ENCODE results near the gene POLR2H.

POLR2H gene

DNA sequence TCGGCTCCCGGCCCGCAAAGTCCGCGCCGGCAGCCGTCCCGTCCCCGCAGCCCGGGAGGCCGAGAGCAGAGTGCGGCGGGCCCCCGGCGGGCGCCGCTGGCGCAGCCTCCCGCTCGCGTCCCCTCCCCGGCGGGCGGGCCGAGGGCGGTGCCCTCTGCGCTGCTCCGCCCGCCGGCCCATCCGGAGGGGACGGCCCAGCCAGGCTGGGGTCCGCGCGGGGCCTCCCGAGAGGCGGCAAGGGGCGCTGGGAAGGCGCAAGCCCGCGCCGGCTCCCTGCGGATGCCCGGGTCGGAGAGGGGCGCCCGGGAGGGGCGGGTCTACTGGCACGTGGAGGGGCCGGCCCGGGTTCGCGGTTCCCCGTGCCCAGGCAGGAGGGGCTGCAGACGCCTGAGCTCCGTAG is at the start of gene POLR2H, which contains the start of gene CLCN2:
TSS of gene POLR2H (plus strand) at position 179 of the 400 bp plus-strand sequence. CDS start 1,783 bp downstream, outside the sequence.
TSS of gene CLCN2 (minus strand) at position 74 of the 400 bp plus-strand sequence. CDS start 126 bp downstream, outside the sequence.
- DNase-seq, result no peak

DNA sequence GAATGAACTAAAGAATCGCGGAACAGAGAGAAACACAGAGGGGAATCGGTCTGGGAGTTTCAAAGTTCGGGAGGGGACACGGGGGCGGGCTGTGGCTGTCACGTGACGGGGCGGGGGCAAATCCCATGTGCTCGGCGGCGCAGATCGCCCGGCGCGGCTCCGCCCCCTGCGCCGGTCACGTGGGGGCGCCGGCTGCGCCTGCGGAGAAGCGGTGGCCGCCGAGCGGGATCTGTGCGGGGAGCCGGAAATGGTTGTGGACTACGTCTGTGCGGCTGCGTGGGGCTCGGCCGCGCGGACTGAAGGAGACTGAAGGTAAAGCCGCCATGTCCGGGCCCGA is 47.2 kb upstream of the POLR2H start, which contains the start of gene EIF4G1:
TSS of gene EIF4G1 (plus strand) at position 244 of the 337 bp plus-strand sequence. CDS start 1,191 bp downstream, outside the sequence.
- DNase-seq, result peak; percentile 98

DNA sequence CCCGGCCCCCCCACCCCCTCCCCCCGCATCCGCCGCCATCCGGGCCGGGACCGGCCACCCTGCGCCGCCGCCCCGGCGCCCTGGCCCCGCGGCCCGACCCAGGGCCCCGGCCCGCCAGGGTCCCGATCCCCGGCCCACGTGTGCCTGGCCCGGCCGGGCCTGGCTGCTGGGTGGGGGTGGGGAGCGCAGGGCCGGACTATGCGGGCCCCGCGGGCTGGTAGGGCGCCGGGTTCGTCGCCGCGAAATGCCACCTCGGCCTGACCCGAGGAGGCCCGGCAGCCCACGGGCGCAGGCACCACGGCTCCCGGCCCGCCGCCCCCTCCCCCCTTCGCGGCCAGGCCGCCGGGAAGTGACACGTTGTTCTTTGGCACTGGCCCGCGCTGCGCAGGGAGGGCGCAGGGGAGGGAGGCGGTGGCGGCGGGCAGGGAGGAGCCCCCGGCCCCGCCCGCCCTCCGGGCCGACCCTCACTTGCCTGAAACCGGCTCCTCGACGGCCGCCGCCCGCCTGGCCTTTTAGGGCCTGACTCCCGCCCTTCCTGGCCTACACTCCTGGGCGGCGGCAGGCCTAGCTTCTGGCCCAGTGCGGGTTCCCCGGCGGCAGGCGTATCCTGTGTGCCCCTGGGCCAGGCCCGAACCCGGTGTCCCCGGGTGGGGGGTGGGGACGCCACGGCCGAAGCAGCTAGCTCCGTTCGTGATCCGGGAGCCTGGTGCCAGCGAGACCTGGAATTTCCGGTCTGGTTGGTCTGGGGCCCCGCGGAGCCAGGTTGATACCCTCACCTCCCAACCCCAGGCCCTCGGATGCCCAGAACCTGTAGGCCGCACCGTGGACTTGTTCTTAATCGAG is 46.6 kb upstream of the POLR2H start:
- peak; percentile 65 for DNase-seq

GRCh38 chr3:184315543-184315867 is 46.0 kb upstream of the POLR2H start:
- DNase-seq, result no peak

DNA sequence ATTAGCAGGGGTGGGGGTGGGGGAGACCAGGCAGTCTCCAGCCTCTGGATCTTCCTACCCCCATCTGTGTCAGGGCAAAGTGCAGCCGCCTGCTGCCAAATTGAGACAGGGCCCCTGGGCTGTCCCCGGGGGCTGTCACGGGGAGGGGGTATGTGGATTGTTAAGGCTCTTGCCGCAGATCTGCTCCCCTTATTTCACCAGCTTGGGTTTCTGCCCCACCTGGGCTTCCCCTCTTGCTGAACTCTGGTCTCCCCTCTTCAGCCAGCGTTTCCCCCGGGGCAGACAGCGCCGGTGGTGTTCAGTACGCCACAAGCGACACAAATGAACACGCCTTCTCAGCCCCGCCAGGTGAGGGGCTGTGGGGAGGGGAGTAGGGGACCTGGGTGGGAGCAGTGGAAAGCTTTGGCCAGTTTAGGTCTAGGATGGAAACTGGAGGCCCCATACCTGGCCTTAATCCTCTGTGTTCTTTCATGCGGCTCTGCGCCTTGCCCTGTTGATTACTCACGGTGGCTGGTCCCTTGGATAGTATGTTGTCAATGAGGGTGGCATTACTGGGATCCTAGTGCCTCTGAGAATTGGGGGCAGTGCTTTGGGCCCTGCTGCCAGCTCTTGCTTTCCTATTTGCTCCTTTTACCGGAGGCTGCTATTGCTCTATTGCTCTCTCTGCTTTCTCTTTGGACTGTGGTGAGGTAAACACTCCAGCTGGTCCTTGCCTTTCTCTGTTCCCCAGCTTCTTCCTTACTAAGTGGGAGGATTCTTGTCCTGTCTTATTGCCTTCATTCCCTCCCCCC is 45.4 kb upstream of the POLR2H start:
- no peak for DNase-seq

DNA sequence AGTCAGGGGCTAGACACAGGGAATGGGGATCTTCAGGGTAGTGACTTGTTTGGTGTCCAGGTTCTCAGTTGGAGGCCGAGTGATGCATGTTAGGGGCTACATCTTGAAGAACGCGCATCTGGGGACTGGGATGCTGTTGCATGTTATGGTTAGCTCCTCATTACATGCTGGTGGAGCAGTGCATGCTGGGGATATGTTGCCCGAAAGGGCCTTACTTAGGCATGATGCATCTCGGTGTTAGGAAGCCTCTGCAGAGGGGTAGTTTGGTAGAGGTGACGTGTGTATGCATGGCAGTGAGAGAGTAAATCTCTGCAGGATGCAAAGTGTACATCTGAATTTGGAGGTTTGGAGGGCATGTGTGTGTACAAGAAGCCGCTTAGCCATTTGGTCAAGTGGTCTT is 44.7 kb upstream of the POLR2H start:
- DNase-seq, result no peak

- no peak for DNase-seq
These were observed 44.3 kb upstream of the POLR2H start for GRCh38 chr3:184317201-184317600.

DNA sequence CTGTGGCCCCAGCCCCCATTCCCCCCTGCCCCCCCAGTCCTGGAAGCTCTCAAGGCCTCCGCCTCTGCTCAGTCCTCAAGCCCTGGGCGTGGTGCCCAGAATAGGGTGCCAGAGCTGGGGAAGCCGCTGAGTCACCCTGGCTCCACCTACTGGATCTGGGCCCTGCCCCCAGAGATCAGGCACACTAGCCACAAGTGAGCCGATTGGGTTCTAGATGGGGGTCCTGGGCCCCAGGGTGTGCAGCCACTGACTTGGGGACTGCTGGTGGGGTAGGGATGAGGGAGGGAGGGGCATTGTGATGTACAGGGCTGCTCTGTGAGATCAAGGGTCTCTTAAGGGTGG is 41.4 kb upstream of the POLR2H start:
- peak; percentile 99 for DNase-seq

DNA sequence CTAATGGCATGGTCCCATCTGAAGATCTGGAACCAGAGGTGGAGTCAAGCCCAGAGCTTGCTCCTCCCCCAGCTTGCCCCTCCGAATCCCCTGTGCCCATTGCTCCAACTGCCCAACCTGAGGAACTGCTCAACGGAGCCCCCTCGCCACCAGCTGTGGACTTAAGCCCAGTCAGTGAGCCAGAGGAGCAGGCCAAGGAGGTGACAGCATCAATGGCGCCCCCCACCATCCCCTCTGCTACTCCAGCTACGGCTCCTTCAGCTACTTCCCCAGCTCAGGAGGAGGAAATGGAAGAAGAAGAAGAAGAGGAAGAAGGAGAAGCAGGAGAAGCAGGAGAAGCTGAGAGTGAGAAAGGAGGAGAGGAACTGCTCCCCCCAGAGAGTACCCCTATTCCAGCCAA is 39.8 kb upstream of the POLR2H start:
- DNase-seq, result no peak

DNA sequence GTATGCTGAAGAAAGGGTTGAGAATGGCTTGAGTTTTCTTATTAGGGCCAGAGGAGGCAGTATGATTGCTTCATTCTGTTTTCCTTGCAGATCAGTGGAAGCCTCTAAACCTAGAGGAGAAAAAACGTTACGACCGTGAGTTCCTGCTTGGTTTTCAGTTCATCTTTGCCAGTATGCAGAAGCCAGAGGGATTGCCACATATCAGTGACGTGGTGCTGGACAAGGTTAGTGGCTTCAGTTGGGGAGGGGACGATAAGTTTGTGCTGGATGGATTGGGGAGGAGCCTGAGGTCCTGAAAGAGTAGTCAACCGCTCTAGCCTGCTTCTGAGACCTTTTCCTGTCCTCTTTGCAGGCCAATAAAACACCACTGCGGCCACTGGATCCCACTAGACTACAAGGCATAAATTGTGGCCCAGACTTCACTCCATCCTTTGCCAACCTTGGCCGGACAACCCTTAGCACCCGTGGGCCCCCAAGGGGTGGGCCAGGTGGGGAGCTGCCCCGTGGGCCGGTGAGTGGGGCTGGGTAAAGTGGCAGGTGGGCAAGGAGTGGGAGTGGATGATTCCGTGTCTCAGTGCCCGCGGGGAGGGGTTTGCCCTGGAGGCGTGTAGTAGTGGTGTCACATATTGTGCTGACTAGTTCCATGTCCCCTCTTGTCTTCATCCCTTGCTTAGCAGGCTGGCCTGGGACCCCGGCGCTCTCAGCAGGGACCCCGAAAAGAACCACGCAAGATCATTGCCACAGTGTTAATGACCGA is 38.6 kb upstream of the POLR2H start:
- no peak for DNase-seq

- DNase-seq, result no peak
These were observed 37.8 kb upstream of the POLR2H start for GRCh38 chr3:184323696-184324095.

DNA sequence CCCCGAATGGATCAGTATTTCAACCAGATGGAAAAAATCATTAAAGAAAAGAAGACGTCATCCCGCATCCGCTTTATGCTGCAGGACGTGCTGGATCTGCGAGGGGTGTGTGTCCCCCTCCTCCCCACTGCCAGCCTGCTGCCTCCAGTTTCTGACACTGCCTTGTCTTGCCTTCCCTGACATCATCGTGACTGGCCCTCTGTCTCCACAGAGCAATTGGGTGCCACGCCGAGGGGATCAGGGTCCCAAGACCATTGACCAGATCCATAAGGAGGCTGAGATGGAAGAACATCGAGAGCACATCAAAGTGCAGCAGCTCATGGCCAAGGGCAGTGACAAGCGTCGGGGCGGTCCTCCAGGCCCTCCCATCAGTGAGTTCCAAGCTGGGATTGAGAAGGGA is 36.2 kb upstream of the POLR2H start:
- no peak for DNase-seq

DNA sequence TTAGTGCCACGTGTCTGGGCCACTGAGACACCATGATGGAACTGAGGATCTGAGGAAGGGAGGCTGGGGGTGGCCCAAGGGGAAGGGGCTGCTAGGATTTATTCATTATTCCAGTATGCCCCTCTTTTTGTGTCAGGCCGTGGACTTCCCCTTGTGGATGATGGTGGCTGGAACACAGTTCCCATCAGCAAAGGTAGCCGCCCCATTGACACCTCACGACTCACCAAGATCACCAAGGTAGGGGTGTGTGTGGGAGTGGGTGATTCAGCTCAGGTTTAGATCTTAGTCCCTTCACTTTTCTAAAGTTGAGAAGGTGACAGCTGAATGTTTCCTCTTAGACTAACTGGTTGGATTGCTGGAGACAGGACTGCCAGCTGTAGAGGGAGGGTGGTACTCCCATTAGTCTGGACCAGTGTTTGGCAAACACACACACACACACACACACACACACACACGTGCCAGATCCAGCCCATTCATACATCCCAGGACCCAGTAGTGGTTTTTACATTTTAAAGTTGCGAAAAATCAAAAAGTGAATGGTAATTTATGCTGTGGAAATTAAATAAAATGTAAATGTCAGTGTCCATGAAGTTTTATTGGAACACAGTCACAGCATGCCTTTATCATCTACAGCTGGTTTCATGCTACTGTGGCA is 35.7 kb upstream of the POLR2H start:
- no peak for DNase-seq

GRCh38 chr3:184327171-184327570 is 34.3 kb upstream of the POLR2H start:
- DNase-seq, result no peak

DNA sequence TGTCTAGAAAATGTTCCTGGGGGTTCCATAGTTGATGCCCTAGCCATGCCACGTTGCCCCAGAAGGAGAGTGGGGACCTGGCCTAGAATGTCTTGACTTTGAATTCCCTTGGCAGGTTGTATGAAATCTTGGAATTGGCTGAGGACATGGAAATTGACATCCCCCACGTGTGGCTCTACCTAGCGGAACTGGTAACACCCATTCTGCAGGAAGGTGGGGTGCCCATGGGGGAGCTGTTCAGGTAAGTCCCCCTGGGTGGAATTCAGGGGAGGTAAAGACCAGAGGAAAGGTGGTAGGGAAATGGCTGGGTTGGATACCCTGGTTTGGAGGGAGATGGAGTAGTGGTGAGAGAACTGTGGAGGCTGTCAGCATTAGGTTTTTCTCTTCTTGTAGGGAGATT is 33.0 kb upstream of the POLR2H start:
- DNase-seq, result no peak

- DNase-seq, result no peak
These were observed 29.0 kb upstream of the POLR2H start for GRCh38 chr3:184332370-184333090.

GRCh38 chr3:184333190-184333589 is 28.3 kb upstream of the POLR2H start:
- DNase-seq, result no peak

GRCh38 chr3:184333700-184334099 is 27.8 kb upstream of the POLR2H start:
- DNase-seq, result no peak

DNA sequence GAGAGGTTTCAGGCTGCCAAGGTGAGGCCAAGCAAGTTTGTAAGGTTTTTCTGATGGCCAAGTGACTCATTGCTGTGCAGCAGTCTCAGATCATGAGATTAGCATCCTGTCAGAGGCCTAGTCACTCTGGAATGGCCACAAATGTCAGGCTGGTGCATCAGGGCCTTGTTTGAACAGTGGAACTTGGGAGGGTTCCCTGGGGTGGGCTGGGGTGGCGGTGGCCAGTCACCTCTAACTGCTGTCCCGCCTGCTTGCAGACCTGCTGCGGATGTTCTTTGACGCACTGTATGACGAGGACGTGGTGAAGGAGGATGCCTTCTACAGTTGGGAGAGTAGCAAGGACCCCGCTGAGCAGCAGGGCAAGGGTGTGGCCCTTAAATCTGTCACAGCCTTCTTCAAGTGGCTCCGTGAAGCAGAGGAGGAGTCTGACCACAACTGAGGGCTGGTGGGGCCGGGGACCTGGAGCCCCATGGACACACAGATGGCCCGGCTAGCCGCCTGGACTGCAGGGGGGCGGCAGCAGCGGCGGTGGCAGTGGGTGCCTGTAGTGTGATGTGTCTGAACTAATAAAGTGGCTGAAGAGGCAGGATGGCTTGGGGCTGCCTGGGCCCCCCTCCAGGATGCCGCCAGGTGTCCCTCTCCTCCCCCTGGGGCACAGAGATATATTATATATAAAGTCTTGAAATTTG is 26.9 kb upstream of the POLR2H start:
- no peak for DNase-seq

GRCh38 chr3:184335291-184335660 is 26.2 kb upstream of the POLR2H start:
- DNase-seq, result peak; percentile 38

DNA sequence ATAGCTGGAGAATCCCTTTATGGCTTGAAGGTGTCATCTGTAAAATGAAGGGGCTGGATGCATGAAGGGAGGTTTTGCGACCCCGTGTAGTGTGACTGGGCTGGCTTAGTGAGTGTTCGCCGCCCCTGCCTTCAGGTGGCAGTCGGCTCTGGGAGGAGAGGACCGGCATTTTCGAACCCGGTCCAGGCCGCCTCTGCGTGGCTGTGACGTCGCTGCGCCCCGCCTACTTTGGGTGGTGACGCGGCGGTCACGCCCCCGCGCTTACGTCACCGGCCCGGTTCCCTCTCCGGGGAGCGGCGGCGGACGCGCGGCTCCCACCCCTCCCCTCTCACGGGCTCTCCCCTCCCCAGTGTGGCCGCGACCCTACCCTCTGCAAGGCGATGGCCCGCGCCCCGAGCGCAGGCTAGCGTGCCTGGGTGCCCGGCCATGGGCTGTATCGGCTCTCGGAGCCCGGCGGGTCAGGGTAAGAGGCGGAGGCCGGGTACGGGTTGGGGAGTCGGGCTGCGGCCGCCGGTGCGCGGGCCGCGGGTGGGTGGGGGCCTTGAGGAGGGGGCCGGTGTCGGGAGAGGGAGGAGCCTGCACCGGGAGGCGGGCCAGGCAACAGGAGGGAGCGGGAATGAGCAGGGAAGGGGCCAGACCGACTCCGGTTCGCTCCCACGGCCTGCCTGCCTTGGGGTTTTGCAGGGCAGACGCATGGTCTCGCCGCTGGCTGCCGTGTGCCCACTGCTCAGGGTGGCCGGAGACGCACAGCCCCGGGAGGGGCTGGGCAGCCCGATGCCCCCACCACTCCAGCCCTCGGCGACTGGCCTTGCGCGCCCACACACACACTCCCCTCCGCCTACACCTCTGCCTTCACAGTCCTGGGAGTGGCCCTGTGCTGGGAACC is 25.6 kb upstream of the POLR2H start:
- DNase-seq, result peak; percentile 87
